PFSK-1 (cell line): Measurements from ENCODE around the gene C11orf58.

Source experiments
- POLR2AphosphoS5 ChIP-seq: IDR thresholded peaks from 2 replicates; pipeline ENCODE4 v1.6.1; 2012; ENCODE audit warnings: low read depth, mild to moderate bottlenecking, control low read depth, low read length, moderate library complexity
- SIN3A ChIP-seq: IDR thresholded peaks from 2 replicates; pipeline ENCODE4 v1.6.1; 2012; ENCODE audit warnings: mild to moderate bottlenecking, low read length, moderate library complexity, borderline replicate concordance; ENCODE audit not compliant: insufficient read depth
- TAF1 ChIP-seq: IDR thresholded peaks from 2 replicates; pipeline ENCODE4 v1.6.1; 2012; ENCODE audit warnings: low read length, control low read depth, borderline replicate concordance; ENCODE audit not compliant: insufficient read depth
- TF ChIP-seq, protein P1 (sequence below), 2 experiments: IDR thresholded peaks; 2 replicates each; pipeline versions ENCODE4 v1.6.1 to v1.8.0; 2011 to 2012; ENCODE audit warnings: low read depth in 2 of 2, low read length in 2 of 2, control low read depth in 1 of 2, inconsistent platforms in 1 of 2, mild to moderate bottlenecking in 1 of 2, moderate library complexity in 1 of 2; ENCODE audit not compliant: insufficient read depth in 1 of 2

GRCh38 chr11:16794047-16794818 is 55.8 kb downstream of the C11orf58 start:
- TF ChIP-seq POLR2AphosphoS5 (no peak), SIN3A (no peak), TAF1 (no peak)
- TF ChIP-seq, protein P1, sequence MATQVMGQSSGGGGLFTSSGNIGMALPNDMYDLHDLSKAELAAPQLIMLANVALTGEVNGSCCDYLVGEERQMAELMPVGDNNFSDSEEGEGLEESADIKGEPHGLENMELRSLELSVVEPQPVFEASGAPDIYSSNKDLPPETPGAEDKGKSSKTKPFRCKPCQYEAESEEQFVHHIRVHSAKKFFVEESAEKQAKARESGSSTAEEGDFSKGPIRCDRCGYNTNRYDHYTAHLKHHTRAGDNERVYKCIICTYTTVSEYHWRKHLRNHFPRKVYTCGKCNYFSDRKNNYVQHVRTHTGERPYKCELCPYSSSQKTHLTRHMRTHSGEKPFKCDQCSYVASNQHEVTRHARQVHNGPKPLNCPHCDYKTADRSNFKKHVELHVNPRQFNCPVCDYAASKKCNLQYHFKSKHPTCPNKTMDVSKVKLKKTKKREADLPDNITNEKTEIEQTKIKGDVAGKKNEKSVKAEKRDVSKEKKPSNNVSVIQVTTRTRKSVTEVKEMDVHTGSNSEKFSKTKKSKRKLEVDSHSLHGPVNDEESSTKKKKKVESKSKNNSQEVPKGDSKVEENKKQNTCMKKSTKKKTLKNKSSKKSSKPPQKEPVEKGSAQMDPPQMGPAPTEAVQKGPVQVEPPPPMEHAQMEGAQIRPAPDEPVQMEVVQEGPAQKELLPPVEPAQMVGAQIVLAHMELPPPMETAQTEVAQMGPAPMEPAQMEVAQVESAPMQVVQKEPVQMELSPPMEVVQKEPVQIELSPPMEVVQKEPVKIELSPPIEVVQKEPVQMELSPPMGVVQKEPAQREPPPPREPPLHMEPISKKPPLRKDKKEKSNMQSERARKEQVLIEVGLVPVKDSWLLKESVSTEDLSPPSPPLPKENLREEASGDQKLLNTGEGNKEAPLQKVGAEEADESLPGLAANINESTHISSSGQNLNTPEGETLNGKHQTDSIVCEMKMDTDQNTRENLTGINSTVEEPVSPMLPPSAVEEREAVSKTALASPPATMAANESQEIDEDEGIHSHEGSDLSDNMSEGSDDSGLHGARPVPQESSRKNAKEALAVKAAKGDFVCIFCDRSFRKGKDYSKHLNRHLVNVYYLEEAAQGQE (IDR thresholded peaks at IDR 0.05; ENCODE audit: insufficient read depth in 1 of 2, low read depth in 2 of 2, low read length in 2 of 2): no peak
